K562 (cell line): ENCODE measurements around the gene MERTK. TPM values are rescaled to one million over a fixed set of nuclear protein-coding genes. Genes with fewer than 3 reads are reported as not detected.

Experiments used
- ATAC-seq: fragments of 200-7000 bp; cut with Tn5 transposase; 3 replicates; pipeline ENCODE4 v1.9.1; 2020; ENCODE audit warnings: moderate library complexity
- BruUV-seq: library from RNA; stranded (reverse); fragments of 400-500 nt; replicated peaks from 2 replicates; lab custom pipeline; 2021; lab: Mats Ljungman, UMichigan
- CTCF ChIA-PET: fragments of 300-600 bp; formaldehyde crosslinking; extraction: SDS; loops from one replicate; lab custom pipeline; 2021; ENCODE audit warnings: low intra/inter-chr PET ratio; lab: Yijun Ruan, JAX
- POLR2A ChIA-PET: fragments of 300-600, 350-650 bp; sonication (Branson Sonifier 250); formaldehyde crosslinking; extraction: SDS; loops from one replicate; lab custom pipeline; 2021; ENCODE audit warnings: antibody characterized with exemption, inconsistent platforms; lab: Yijun Ruan, JAX
- DNase-seq, 4 experiments: peaks; one replicate each; pipeline versions ENCODE4 v3.0.0 to v3.0.0-alpha.2; 2011 to 2018; ENCODE audit warnings: low spot score in 3 of 4, mixed read lengths in 3 of 4; ENCODE audit errors: extremely low read depth in 1 of 4
- FAIRE-seq: peaks from 2 replicates; lab custom pipeline; 2011; peaks lifted over from hg19 to GRCh38; lab: Jason Lieb, UNC
- H2AFZ ChIP-seq: 2 replicates; pipeline ENCODE4 v1.6.0; 2011; ENCODE audit warnings: low read depth, low read length, control low read depth, inconsistent platforms
- H3K27ac ChIP-seq: fragments of 200-600 bp; 3 replicates; pipeline ENCODE4 v1.8.0; 2011; ENCODE audit warnings: low read depth, mild to moderate bottlenecking, control low read depth, inconsistent platforms, low read length, moderate library complexity, mixed read lengths; ENCODE audit errors: extremely low read depth
- H3K27me3 ChIP-seq, 2 experiments: fragments of 300-600 bp in 1 of 2; 2 replicates in 1 of 2; 3 replicates in 1 of 2; pipeline versions ENCODE4 v1.6.0 to v1.8.0; 2011; ENCODE audit warnings: inconsistent platforms in 2 of 2, low read length in 2 of 2, mild to moderate bottlenecking in 1 of 2, mixed read lengths in 1 of 2, moderate library complexity in 1 of 2; ENCODE audit not compliant: control insufficient read depth in 2 of 2, insufficient read depth in 2 of 2
- H3K36me3 ChIP-seq: fragments of 300-600 bp; 3 replicates; pipeline ENCODE4 v1.8.0; 2011; ENCODE audit warnings: mild to moderate bottlenecking, low read length, inconsistent platforms; ENCODE audit not compliant: control insufficient read depth, insufficient read depth
- H3K4me1 ChIP-seq, 2 experiments: fragments of 200-600 bp in 1 of 2; replicated peaks in 1 of 2; 2 replicates in 1 of 2; 3 replicates in 1 of 2; pipeline versions ENCODE4 v1.5.1 to v1.8.0; 2011; ENCODE audit warnings: inconsistent platforms in 2 of 2, low read length in 2 of 2, mild to moderate bottlenecking in 1 of 2, mixed read lengths in 1 of 2, moderate library complexity in 1 of 2; ENCODE audit not compliant: control insufficient read depth in 2 of 2, insufficient read depth in 2 of 2
- H3K4me2 ChIP-seq: 2 replicates; pipeline ENCODE4 v1.6.1; 2011; ENCODE audit warnings: low read length, control low read depth, inconsistent platforms, mixed read lengths; ENCODE audit not compliant: insufficient read depth
- H3K4me3 ChIP-seq: fragments of 200-600 bp; sonication (generic), shearing (Covaris generic); 2 replicates; pipeline ENCODE4 v1.5.1; 2016; ENCODE audit warnings: control low read depth, inconsistent platforms
- H3K79me2 ChIP-seq: fragments of 200-600 bp; 3 replicates; pipeline ENCODE4 v1.8.0; 2011; ENCODE audit warnings: low read length, inconsistent platforms; ENCODE audit not compliant: control insufficient read depth, insufficient read depth
- H3K9ac ChIP-seq, 2 experiments: 2 replicates each; pipeline versions ENCODE4 v1.6.0 to v1.6.1; 2011; ENCODE audit warnings: low read depth in 2 of 2, low read length in 2 of 2, control low read depth in 1 of 2, inconsistent platforms in 1 of 2, mild to moderate bottlenecking in 1 of 2, mixed read lengths in 1 of 2; ENCODE audit not compliant: insufficient read depth in 1 of 2
- H3K9me1 ChIP-seq: one replicate; pipeline ENCODE4 v1.6.0; 2011; ENCODE audit warnings: inconsistent platforms, mild to moderate bottlenecking, low read length, moderate library complexity; ENCODE audit not compliant: control insufficient read depth, insufficient read depth
- H3K9me3 ChIP-seq: replicated peaks from 2 replicates; pipeline ENCODE4 v1.5.1; 2011; ENCODE audit warnings: low read depth, low read length, inconsistent platforms; ENCODE audit not compliant: control insufficient read depth, insufficient read depth
- H4K20me1 ChIP-seq: replicated peaks from 2 replicates; pipeline ENCODE4 v1.6.1; 2011; ENCODE audit warnings: low read length, inconsistent platforms, mixed read lengths; ENCODE audit not compliant: control insufficient read depth, insufficient read depth
- BCL6 ChIP-seq: fragments of 250-450 bp; sonication (Bioruptor Pico); IDR thresholded peaks from 2 replicates; pipeline ENCODE4 v1.4.0; 2020
- CBX8 ChIP-seq: fragments of 200-600 bp; sonication (generic); IDR thresholded peaks from 2 replicates; pipeline ENCODE4 v1.6.1; 2012; ENCODE audit warnings: borderline replicate concordance, mixed run types, low read depth, mild to moderate bottlenecking, moderate library complexity, mixed read lengths, low read length, control low read depth, inconsistent platforms; ENCODE audit not compliant: poor library complexity, severe bottlenecking; ENCODE audit errors: extremely low read depth
- NFIX ChIP-seq: fragments of 250-450 bp; sonication (Bioruptor Pico); IDR thresholded peaks from 2 replicates; pipeline ENCODE4 v1.4.0; 2020; ENCODE audit warnings: low read depth, mild to moderate bottlenecking, moderate library complexity
- SMARCA5 ChIP-seq: fragments of 450-650 bp; IDR thresholded peaks from 2 replicates; pipeline ENCODE4 v1.6.1; 2016
- TAF9B ChIP-seq: fragments of 450-650 bp; IDR thresholded peaks from 2 replicates; pipeline ENCODE4 v1.6.1; 2018; ENCODE audit warnings: mild to moderate bottlenecking; ENCODE audit not compliant: partially characterized antibody
- TCFL5 ChIP-seq: fragments of 250-450 bp; sonication (Bioruptor Pico); conservative IDR thresholded peaks from 2 replicates; pipeline ENCODE4 v1.6.1; 2021; ENCODE audit warnings: mild to moderate bottlenecking, moderate library complexity, matching md5 sums
- ZNF146 ChIP-seq: IDR thresholded peaks from one replicate; pipeline ENCODE4 v1.6.1; 2018; ENCODE audit warnings: missing compliant biosample characterization; ENCODE audit not compliant: unreplicated experiment
- ZNF212 ChIP-seq: fragments of 450-650 bp; formaldehyde crosslinking; IDR thresholded peaks from 2 replicates; pipeline ENCODE4 v1.4.0; 2020; ENCODE audit warnings: mild to moderate bottlenecking
- ZNF253 ChIP-seq: fragments of 250-450 bp; sonication (Bioruptor Pico); conservative IDR thresholded peaks from 2 replicates; pipeline ENCODE4 v1.6.1; 2021; ENCODE audit warnings: mild to moderate bottlenecking
- ZNF764 ChIP-seq: fragments of 250-450 bp; sonication (Bioruptor Pico); IDR thresholded peaks from 2 replicates; pipeline ENCODE4 v1.4.0; 2020; ENCODE audit warnings: low read depth, mild to moderate bottlenecking, moderate library complexity
- WGBS: fragments of 100-300 bp; shearing (Covaris generic); methylation state at CpG from one replicate; pipeline ENCODE4 v1.1.6; 2016; ENCODE audit warnings: low coverage, mixed read lengths; ENCODE audit not compliant: insufficient coverage; ENCODE audit errors: missing lambda C conversion rate; 5-methylcytosine and 5-hydroxymethylcytosine counted together
- in situ Hi-C: fragments of 300-500 bp; cut with MboI; formaldehyde crosslinking; loops from 4 replicates; pipeline ENCODE4 v1.15.0; 2018; ENCODE audit warnings: inconsistent platforms, mixed read lengths
- intact Hi-C: fragments of 100-400 bp; cut with micrococcal nuclease; formaldehyde crosslinking; loops from 2 replicates; pipeline ENCODE4 v1.14.2; 2022
- polyA plus RNA-seq, 8 experiments: library from polyadenylated mRNA; depleted of rRNA in 4 of 8; stranded (reverse) in 5 of 8; unstranded in 3 of 8; fragments of >200 nt; fragmentation: Nextera tagmentation in 2 of 8; fragmentation: Illumina TruSeq in 1 of 8; extraction: Ambion mirVana in 2 of 8; extraction: Trizol in 1 of 8; gene quantifications; 2 replicates each; pipeline versions ENCODE4 v1.2.1 to v1.2.3, GENCODE V29; 2011 to 2014; ENCODE audit warnings: inconsistent platforms in 1 of 8, missing spikeins in 1 of 8
- total RNA-seq, 7 experiments: library from RNA; depleted of rRNA in 6 of 7; stranded (reverse); fragments of >200 nt in 6 of 7; fragmentation: Illumina TruSeq in 2 of 7; extraction: Trizol in 2 of 7; gene quantifications; 2 replicates each; pipeline versions ENCODE4 v1.2.1 to v1.2.3, GENCODE V29; 2011 to 2021; ENCODE audit warnings: low replicate concordance in 1 of 7
- TF ChIP-seq, protein P1 (sequence below): fragments of 250-450 bp; sonication (Bioruptor Pico); IDR thresholded peaks from 2 replicates; pipeline ENCODE4 v1.4.0; 2020; ENCODE audit warnings: borderline replicate concordance
- TF ChIP-seq, protein P2 (sequence below): fragments of 450-650 bp; IDR thresholded peaks from 2 replicates; pipeline ENCODE4 v1.6.1; 2016; ENCODE audit warnings: borderline replicate concordance

The MERTK gene
- total and polyA plus RNA-seq, 9 of the 15 experiments (the other 6 are each of a cell fraction or from before 2014, with no cell fraction given): 0.23 to 1.6 (median 0.74) TPM

DNA sequence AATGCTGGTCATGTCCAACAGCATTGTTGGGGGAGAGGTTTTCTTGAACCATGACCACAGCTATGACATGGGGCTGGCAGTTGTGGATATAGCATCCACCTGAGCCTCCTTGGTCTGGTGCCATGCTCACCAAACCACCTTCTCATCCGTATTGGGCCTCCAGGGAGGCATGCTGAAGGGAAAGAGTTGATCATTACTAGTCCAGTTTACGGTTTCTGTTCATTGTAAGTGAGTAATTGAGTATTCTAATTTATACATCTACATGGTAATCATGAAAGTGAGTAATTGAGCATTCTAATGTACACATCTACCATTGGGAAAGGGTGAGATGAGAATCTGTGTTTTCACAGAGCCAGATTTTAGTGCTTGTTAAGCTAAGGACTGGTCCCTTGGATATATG lies 163.4 kb downstream of the MERTK start:
- intact Hi-C loops: no loop called here
- ChIA-PET CTCF (no interaction called here), POLR2A (no interaction called here)
- WGBS: 81% methylated on average over 2 of the region's 2 CpGs
- DNase-seq (no peak), FAIRE-seq (no peak), ATAC-seq (no peak)
- Histone ChIP-seq H3K36me3 (peaks cover 55% of the 10 kb centered on the region), H3K9me3 (no peaks in the 10 kb centered on the region), H3K27ac (no peak overlapping the region), H3K4me2 (no peak overlapping the region), H3K4me3 (no peak overlapping the region), H2AFZ (no peak overlapping the region), H3K9me1 (no peaks in the 10 kb centered on the region), H3K4me1 (peaks cover 0 to 15% of the 10 kb centered on the region in 2 experiments; a peak in 3 of 5 replicates), H3K79me2 (peaks cover 21% of the 10 kb centered on the region), H4K20me1 (no peaks in the 10 kb centered on the region), H3K9ac (no peak overlapping the region), H3K27me3 (no peaks in the 10 kb centered on the region)
- in situ Hi-C loops: no loop called here
- no TSS peak for BruUV-seq
- TF ChIP-seq ZNF212 (CRISPR knock-in tag) (no peak), TCFL5 (CRISPR knock-in tag) (no peak)
- TF ChIP-seq, protein P1, sequence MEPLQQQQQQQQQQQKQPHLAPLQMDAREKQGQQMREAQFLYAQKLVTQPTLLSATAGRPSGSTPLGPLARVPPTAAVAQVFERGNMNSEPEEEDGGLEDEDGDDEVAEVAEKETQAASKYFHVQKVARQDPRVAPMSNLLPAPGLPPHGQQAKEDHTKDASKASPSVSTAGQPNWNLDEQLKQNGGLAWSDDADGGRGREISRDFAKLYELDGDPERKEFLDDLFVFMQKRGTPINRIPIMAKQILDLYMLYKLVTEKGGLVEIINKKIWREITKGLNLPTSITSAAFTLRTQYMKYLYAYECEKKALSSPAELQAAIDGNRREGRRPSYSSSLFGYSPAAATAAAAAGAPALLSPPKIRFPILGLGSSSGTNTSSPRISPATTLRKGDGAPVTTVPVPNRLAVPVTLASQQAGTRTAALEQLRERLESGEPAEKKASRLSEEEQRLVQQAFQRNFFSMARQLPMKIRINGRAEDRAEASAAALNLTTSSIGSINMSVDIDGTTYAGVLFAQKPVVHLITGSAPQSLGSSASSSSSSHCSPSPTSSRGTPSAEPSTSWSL (CRISPR knock-in tag): no peak

DNA sequence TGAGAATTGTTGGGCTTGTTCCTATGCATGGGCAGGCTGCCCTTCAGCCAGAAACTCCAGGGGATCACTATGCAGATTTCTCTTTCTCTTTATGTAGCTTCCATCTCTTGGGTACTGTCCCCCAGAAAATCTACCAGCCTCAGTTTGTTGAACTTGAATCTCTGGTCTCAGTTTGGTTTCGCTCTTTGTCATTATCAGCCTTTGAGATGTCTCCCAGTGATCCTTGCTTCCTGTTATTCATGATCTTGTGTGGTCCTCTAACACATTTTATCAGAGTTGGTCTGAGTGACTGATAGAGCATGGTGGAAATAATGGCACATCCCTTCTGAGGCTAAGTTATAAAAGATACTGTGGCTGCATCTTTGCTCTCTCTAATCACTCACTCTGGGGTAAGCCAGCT lies 164.5 kb downstream of the MERTK start:
- WGBS: 100% methylated on average over 1 of the region's 1 CpG
- Histone ChIP-seq H3K27ac (no peak overlapping the region), H3K9me3 (no peaks in the 10 kb centered on the region), H3K27me3 (no peaks in the 10 kb centered on the region), H3K9ac (no peak overlapping the region), H2AFZ (no peak overlapping the region), H3K36me3 (peaks cover 61% of the 10 kb centered on the region), H4K20me1 (no peaks in the 10 kb centered on the region), H3K4me3 (no peak overlapping the region), H3K9me1 (no peaks in the 10 kb centered on the region), H3K4me1 (peaks cover 0 to 8% of the 10 kb centered on the region in 2 experiments; a peak in 2 of 5 replicates), H3K79me2 (peaks cover 12% of the 10 kb centered on the region), H3K4me2 (no peak overlapping the region)
- no TSS peak for BruUV-seq
- DNase-seq (no peak), ATAC-seq (no peak), FAIRE-seq (no peak)
- CTCF ChIA-PET: no interaction called here
- POLR2A ChIA-PET: interaction anchor here (1.0 to 1.6 kb wide), 2 partner anchors 10 to 30 kb away, joined by 3 read pairs; no protein-coding TSS in a partner anchor
- intact Hi-C loops: no loop called here
- in situ Hi-C loops: no loop called here
- TF ChIP-seq CBX8 (no peak), TAF9B (no peak), SMARCA5 (no peak), ZNF764 (CRISPR knock-in tag) (no peak), ZNF253 (CRISPR knock-in tag) (no peak), NFIX (CRISPR knock-in tag) (no peak), ZNF146 (no peak), BCL6 (CRISPR knock-in tag) (no peak)
- TF ChIP-seq, protein P2, sequence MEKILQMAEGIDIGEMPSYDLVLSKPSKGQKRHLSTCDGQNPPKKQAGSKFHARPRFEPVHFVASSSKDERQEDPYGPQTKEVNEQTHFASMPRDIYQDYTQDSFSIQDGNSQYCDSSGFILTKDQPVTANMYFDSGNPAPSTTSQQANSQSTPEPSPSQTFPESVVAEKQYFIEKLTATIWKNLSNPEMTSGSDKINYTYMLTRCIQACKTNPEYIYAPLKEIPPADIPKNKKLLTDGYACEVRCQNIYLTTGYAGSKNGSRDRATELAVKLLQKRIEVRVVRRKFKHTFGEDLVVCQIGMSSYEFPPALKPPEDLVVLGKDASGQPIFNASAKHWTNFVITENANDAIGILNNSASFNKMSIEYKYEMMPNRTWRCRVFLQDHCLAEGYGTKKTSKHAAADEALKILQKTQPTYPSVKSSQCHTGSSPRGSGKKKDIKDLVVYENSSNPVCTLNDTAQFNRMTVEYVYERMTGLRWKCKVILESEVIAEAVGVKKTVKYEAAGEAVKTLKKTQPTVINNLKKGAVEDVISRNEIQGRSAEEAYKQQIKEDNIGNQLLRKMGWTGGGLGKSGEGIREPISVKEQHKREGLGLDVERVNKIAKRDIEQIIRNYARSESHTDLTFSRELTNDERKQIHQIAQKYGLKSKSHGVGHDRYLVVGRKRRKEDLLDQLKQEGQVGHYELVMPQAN: no peak
